Progenitor cell of endocrine pancreas (in vitro differentiated cells): ENCODE data around the gene FAH. TPM values are rescaled to one million over a fixed set of nuclear protein-coding genes. Genes with fewer than 3 reads are reported as not detected.

Experiments
- DNase-seq: peaks from one replicate; pipeline ENCODE4 v3.0.0; 2021; ENCODE audit warnings: low spot score; ENCODE audit not compliant: unreplicated experiment
- H3K27ac Mint-ChIP-seq: 2 replicates; pipeline ENCODE4 v1.8.0; 2021; ENCODE audit warnings: mild to moderate bottlenecking, moderate library complexity, mixed read lengths
- H3K27me3 Mint-ChIP-seq: 2 replicates; pipeline ENCODE4 v1.8.0; 2021; ENCODE audit warnings: mixed read lengths
- H3K36me3 Mint-ChIP-seq: 2 replicates; pipeline ENCODE4 v1.8.0; 2022; ENCODE audit warnings: mixed read lengths; ENCODE audit not compliant: insufficient read depth
- H3K4me1 Mint-ChIP-seq: 2 replicates; pipeline ENCODE4 v1.8.0; 2021; ENCODE audit warnings: low read depth, mixed read lengths
- H3K4me3 Mint-ChIP-seq: 2 replicates; pipeline ENCODE4 v1.8.0; 2021; ENCODE audit warnings: low read depth, mild to moderate bottlenecking, moderate library complexity, mixed read lengths
- H3K9me3 Mint-ChIP-seq: 2 replicates; pipeline ENCODE4 v1.8.0; 2021; ENCODE audit warnings: low read depth, mixed read lengths
- total RNA-seq: library from RNA; stranded (reverse); gene quantifications from 2 replicates; pipeline ENCODE4 v1.2.1, GENCODE V29; 2021
- TF ChIP-seq, protein P1 (sequence below): fragments of 200-600 bp; sonication (generic); IDR thresholded peaks from one replicate; pipeline ENCODE4 v1.5.0; 2021; ENCODE audit warnings: antibody characterized with exemption, mild to moderate bottlenecking; ENCODE audit not compliant: unreplicated experiment

Gene FAH
- total RNA-seq, 1 donor from 2014 or later = 18.4 TPM

- Mint-ChIP-seq H3K27me3 (no peaks in the 10 kb centered on the region), H3K9me3 (no peaks in the 10 kb centered on the region), H3K27ac (no peak overlapping the region), H3K4me1 (peaks cover 4% of the 10 kb centered on the region), H3K4me3 (no peak overlapping the region), H3K36me3 (peaks cover 7% of the 10 kb centered on the region)
- TF ChIP-seq, protein P1, sequence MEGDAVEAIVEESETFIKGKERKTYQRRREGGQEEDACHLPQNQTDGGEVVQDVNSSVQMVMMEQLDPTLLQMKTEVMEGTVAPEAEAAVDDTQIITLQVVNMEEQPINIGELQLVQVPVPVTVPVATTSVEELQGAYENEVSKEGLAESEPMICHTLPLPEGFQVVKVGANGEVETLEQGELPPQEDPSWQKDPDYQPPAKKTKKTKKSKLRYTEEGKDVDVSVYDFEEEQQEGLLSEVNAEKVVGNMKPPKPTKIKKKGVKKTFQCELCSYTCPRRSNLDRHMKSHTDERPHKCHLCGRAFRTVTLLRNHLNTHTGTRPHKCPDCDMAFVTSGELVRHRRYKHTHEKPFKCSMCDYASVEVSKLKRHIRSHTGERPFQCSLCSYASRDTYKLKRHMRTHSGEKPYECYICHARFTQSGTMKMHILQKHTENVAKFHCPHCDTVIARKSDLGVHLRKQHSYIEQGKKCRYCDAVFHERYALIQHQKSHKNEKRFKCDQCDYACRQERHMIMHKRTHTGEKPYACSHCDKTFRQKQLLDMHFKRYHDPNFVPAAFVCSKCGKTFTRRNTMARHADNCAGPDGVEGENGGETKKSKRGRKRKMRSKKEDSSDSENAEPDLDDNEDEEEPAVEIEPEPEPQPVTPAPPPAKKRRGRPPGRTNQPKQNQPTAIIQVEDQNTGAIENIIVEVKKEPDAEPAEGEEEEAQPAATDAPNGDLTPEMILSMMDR = no peak
- DNase-seq = no peak
Measured at GRCh38 chr15:80163897-80164296, 11.1 kb downstream of the FAH start.

DNA sequence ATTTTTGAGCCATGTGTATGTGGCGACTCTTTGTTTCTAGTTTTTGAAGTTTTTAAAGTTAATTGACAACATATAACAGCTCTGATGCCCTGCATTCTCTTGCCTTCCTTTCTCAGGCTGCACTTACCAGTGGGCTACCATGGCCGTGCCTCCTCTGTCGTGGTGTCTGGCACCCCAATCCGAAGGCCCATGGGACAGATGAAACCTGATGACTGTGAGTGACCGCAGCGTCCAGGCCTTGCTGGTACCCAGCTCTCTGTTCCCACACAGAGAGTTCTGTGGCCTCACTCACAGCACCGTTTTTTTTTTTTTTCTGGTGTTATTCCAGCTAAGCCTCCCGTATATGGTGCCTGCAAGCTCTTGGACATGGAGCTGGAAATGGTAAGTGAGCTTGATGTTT, 15.1 kb downstream of the FAH start:
- Mint-ChIP-seq H3K27ac (no peak overlapping the region), H3K4me1 (no peaks in the 10 kb centered on the region), H3K27me3 (no peaks in the 10 kb centered on the region), H3K4me3 (no peak overlapping the region), H3K9me3 (no peaks in the 10 kb centered on the region), H3K36me3 (peaks cover 10% of the 10 kb centered on the region)
- no peak for DNase-seq
- TF ChIP-seq, protein P1 = no peak

GRCh38 chr15:80168421-80168820, 15.6 kb downstream of the FAH start:
- no peaks in the 10 kb centered on the region for H3K27me3 Mint-ChIP-seq
- H3K4me3 Mint-ChIP-seq = no peak overlapping the region
- no peaks in the 10 kb centered on the region for H3K4me1 Mint-ChIP-seq
- H3K27ac Mint-ChIP-seq = no peak overlapping the region
- TF ChIP-seq, protein P1 = no peak
- peaks cover 10% of the 10 kb centered on the region for H3K36me3 Mint-ChIP-seq
- H3K9me3 Mint-ChIP-seq = no peaks in the 10 kb centered on the region
- no peak for DNase-seq

DNA sequence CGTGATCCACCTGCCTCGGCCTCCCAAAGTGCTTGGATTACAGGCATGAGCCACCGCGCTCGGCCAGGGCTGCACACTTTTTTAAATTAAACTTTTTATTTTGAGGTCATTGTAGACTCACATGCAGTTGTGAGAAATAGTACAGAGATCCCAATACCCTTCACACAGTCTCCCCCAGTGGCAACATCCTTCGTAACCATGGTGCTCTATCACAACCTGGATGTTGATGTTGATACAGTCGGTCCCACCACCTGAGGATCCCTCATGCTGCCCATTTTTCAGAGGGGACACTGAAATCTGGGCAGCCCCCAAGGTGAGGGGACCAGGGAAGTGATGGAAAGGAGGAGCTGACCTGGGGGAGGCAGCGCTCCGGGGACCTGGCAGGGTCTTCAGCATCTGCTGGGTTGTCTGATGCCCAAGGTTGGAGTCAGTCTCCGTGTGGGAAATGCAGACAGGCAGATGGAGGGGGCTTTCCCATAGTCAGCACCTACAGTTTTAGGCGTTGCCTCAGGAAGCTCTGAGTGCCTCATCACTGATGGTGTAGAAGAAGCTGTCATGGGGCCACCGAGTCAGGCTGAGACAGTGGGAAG, 17.1 kb downstream of the FAH start:
- Mint-ChIP-seq H3K27ac (no peak overlapping the region), H3K4me1 (no peaks in the 10 kb centered on the region), H3K27me3 (no peaks in the 10 kb centered on the region), H3K4me3 (no peak overlapping the region), H3K36me3 (peaks cover 5% of the 10 kb centered on the region), H3K9me3 (no peaks in the 10 kb centered on the region)
- TF ChIP-seq, protein P1 = no peak
- DNase-seq = no peak

DNA sequence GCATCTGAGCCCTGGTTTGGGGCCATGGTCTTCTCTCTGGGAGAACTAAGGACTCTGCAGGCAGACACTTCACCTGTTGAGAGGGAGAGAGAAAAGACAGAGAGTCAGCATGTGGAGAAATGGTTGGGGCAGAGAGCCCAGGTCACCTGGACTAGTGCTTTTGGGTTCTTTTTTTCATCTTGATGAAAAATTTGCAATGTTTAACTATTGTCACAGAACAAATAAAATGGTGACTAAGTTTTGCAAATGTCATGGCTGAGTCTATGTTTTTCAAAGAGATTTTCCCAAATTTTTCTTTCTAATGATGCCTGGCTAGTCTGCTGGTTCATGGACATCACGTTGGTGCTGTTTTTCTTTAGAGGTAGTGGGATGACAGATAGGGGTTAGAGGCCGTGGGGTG, 17.8 kb downstream of the FAH start:
- H3K27ac Mint-ChIP-seq = no peak overlapping the region
- TF ChIP-seq, protein P1 = no peak
- peaks cover 5% of the 10 kb centered on the region for H3K36me3 Mint-ChIP-seq
- DNase-seq = no peak
- no peak overlapping the region for H3K4me3 Mint-ChIP-seq
- H3K4me1 Mint-ChIP-seq = no peaks in the 10 kb centered on the region
- no peaks in the 10 kb centered on the region for H3K27me3 Mint-ChIP-seq
- H3K9me3 Mint-ChIP-seq = no peaks in the 10 kb centered on the region
